Skin epidermis (tissue), 12 donors: ENCODE results near the gene GDF9.
"Not testable (repeated sequence)": the region's sequence is repeated elsewhere in the genome, so short reads cannot be mapped to it uniquely, and the experiment has no call there.

ENCODE experiments used
- H3K27ac ChIP-seq, 21 experiments: fragments of 200-600 bp; sonication (generic) in 11 of 21; one replicate each; pipeline ENCODE4 v1.5.0; 2020; ENCODE audit warnings: mild to moderate bottlenecking in 3 of 21, inconsistent platforms in 2 of 21, moderate library complexity in 2 of 21
- H3K4me3 ChIP-seq, 7 experiments: fragments of 200-600 bp; sonication (generic) in 2 of 7; one replicate each; pipeline ENCODE4 v1.5.0; 2020; ENCODE audit warnings: inconsistent platforms in 2 of 7, mild to moderate bottlenecking in 2 of 7, moderate library complexity in 1 of 7

The GDF9 gene

GRCh38 chr5:132873930-132874271 is 7.6 kb upstream of the GDF9 start:
- no peak overlapping the region for H3K4me3 ChIP-seq
- no peak overlapping the region for H3K27ac ChIP-seq

GRCh38 chr5:132873119-132873929 is 7.1 kb upstream of the GDF9 start, which contains the start of gene LEAP2:
TSS of gene LEAP2 (plus strand) at chr5:132873668. CDS start at chr5:132873695, 27 bp downstream.
- H3K27ac ChIP-seq: no peak within 1 kb of the TSS

GRCh38 chr5:132872788-132873118 is 6.5 kb upstream of the GDF9 start:
- H3K27ac ChIP-seq: no peak overlapping the region

More at GRCh38 chr5:132873119-132873929, 7.1 kb upstream of the GDF9 start, which contains the start of gene LEAP2:
- no peak within 1 kb of the TSS for H3K4me3 ChIP-seq

GRCh38 chr5:132871459-132872284 is 5.4 kb upstream of the GDF9 start:
- no peak overlapping the region for H3K4me3 ChIP-seq
- no peak overlapping the region for H3K27ac ChIP-seq

More at GRCh38 chr5:132872788-132873118, 6.5 kb upstream of the GDF9 start:
- no peak overlapping the region for H3K4me3 ChIP-seq

- Histone ChIP-seq H3K4me3 (no peak overlapping the region), H3K27ac (no peak overlapping the region)
Measured at GRCh38 chr5:132870801-132871200, 4.5 kb upstream of the GDF9 start.

GRCh38 chr5:132868754-132869153 is 2.5 kb upstream of the GDF9 start:
- Histone ChIP-seq H3K27ac (no peak overlapping the region), H3K4me3 (no peak overlapping the region)

GRCh38 chr5:132867046-132867451 is 780 bp upstream of the GDF9 start:
- Histone ChIP-seq H3K27ac (peak overlapping the region; percentile 79 to 98 (median 94)), H3K4me3 (peak overlapping the region; percentile 64 to 93 (median 85))

GRCh38 chr5:132865668-132866341 is 464 bp downstream of the GDF9 start:
- peak overlapping the region; percentile 64 to 93 (median 85) for H3K4me3 ChIP-seq
- H3K27ac ChIP-seq: peak overlapping the region; percentile 85 to 98 (median 94)

GRCh38 chr5:132860742-132861141 is 5.5 kb downstream of the GDF9 start:
- no peak overlapping the region for H3K4me3 ChIP-seq

GRCh38 chr5:132859889-132860437 is 6.3 kb downstream of the GDF9 start:
- H3K4me3 ChIP-seq: no peak overlapping the region

More at GRCh38 chr5:132860742-132861141, 5.5 kb downstream of the GDF9 start:
- no peak overlapping the region for H3K27ac ChIP-seq

GRCh38 chr5:132856011-132856410 is 10.3 kb downstream of the GDF9 start:
- no peak overlapping the region for H3K4me3 ChIP-seq
- H3K27ac ChIP-seq: no peak overlapping the region

More at GRCh38 chr5:132859889-132860437, 6.3 kb downstream of the GDF9 start:
- no peak overlapping the region for H3K27ac ChIP-seq

- not testable (repeated sequence) for H3K4me3 ChIP-seq, H3K27ac ChIP-seq
Measured at GRCh38 chr5:132854992-132855391, 11.3 kb downstream of the GDF9 start.

- Histone ChIP-seq H3K27ac (no peak overlapping the region), H3K4me3 (no peak overlapping the region)
Measured at GRCh38 chr5:132854301-132854700, 12.0 kb downstream of the GDF9 start.

- Histone ChIP-seq H3K4me3 (no peak overlapping the region), H3K27ac (no peak overlapping the region)
Measured at GRCh38 chr5:132853790-132854189, 12.5 kb downstream of the GDF9 start.

- no peak overlapping the region for H3K4me3 ChIP-seq
- H3K27ac ChIP-seq: no peak overlapping the region
Measured at GRCh38 chr5:132853323-132853722, 12.9 kb downstream of the GDF9 start.

GRCh38 chr5:132850066-132850465 is 16.2 kb downstream of the GDF9 start:
- H3K4me3 ChIP-seq: no peak overlapping the region
- no peak overlapping the region for H3K27ac ChIP-seq

- Histone ChIP-seq H3K4me3 (no peak overlapping the region), H3K27ac (no peak overlapping the region)
Measured at GRCh38 chr5:132849347-132849746, 16.9 kb downstream of the GDF9 start.

GRCh38 chr5:132848270-132848669 is 18.0 kb downstream of the GDF9 start:
- Histone ChIP-seq H3K27ac (no peak overlapping the region), H3K4me3 (no peak overlapping the region)

GRCh38 chr5:132841305-132841704 is 25.0 kb downstream of the GDF9 start:
- Histone ChIP-seq H3K4me3 (no peak overlapping the region), H3K27ac (peak overlapping the region in 5 of 21 experiments; percentile 59 to 82 (median 78))

- H3K27ac ChIP-seq: peak overlapping the region in 15 of 21 experiments; percentile 3 to 82 (median 72)
Measured at GRCh38 chr5:132840896-132841295, 25.4 kb downstream of the GDF9 start.

More at GRCh38 chr5:132840896-132841295, 25.4 kb downstream of the GDF9 start:
- H3K4me3 ChIP-seq: no peak overlapping the region
